Measurements from ENCODE around the gene PIK3R5. TPM values are rescaled to one million over a fixed set of nuclear protein-coding genes. Genes with fewer than 3 reads are reported as not detected.

PIK3R5 gene
- total and polyA plus RNA-seq, 7 donors: 0.20 to 2.9 (median 1.1) TPM

DNA sequence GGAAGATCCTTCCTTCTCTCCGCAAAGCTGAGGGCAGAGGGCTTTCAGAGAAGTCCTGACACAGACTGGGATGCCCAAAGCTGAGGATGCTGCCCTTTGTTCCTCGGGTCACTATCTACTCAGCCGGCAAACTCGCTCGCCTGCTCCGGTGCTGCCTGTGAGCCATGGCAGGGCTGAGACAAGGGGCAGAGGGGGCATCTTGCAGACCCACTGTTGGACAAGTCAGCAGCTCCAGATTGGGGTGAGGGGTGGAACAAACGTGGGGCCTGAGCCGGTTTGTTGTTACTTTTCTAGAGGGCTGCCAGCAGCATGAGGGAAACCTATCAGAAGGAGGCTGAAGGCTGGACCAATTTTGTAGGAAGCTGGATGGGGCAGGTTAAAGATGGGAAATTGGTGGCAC, 51.0 kb downstream of the PIK3R5 start:
- Histone ChIP-seq H3K36me3 (ENCODE audit: insufficient read depth in 1 of 2, low read depth in 1 of 2) (no peaks in the 10 kb centered on the region), H3K27ac (no peak overlapping the region), H3K9me3 (peaks cover 18% of the 10 kb centered on the region), H3K4me1 (no peaks in the 10 kb centered on the region), H3K27me3 (ENCODE audit: insufficient read depth in 3 of 3, low read length in 2 of 3) (peaks cover 0 to 6% (median 0%) of the 10 kb centered on the region in 3 donors), H3K4me3 (no peak overlapping the region)
- DNase-seq: no peak
- WGBS, 3 donors: 79 to 82% (median 79%) methylated on average over 8 of the region's 8 CpGs
- no peak for ATAC-seq
- intact Hi-C loops (cut with DNase I): no loop called here
- TF ChIP-seq, protein P1, sequence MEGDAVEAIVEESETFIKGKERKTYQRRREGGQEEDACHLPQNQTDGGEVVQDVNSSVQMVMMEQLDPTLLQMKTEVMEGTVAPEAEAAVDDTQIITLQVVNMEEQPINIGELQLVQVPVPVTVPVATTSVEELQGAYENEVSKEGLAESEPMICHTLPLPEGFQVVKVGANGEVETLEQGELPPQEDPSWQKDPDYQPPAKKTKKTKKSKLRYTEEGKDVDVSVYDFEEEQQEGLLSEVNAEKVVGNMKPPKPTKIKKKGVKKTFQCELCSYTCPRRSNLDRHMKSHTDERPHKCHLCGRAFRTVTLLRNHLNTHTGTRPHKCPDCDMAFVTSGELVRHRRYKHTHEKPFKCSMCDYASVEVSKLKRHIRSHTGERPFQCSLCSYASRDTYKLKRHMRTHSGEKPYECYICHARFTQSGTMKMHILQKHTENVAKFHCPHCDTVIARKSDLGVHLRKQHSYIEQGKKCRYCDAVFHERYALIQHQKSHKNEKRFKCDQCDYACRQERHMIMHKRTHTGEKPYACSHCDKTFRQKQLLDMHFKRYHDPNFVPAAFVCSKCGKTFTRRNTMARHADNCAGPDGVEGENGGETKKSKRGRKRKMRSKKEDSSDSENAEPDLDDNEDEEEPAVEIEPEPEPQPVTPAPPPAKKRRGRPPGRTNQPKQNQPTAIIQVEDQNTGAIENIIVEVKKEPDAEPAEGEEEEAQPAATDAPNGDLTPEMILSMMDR (IDR thresholded peaks at IDR 0.05): no peak

DNA sequence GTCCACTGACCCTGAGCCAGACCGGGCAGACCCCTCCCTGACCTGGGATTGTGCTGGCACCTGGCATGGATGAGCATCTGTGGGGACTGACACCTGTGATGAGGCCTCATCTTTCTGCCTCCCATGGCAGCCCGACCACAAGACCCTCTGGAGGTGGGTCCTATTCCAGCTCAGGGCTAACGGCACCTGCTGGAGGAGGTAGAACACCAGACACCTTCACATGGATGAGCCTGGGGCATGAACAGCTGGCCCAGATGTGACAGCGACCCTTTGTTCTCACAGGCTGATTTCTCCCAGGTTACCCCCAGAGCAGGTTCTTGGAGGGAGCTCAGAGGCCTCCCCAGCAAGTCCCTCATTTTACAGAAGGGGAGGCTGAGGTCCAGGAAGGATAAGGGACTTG, 51.6 kb downstream of the PIK3R5 start:
- 72 to 77% (median 74%) methylated on average over 4 of the region's 4 CpGs for WGBS, 3 donors
- Histone ChIP-seq H3K27me3 (ENCODE audit: insufficient read depth in 3 of 3, low read length in 2 of 3) (peaks cover 0 to 6% (median 0%) of the 10 kb centered on the region in 3 donors), H3K9me3 (peaks cover 18% of the 10 kb centered on the region)

DNA sequence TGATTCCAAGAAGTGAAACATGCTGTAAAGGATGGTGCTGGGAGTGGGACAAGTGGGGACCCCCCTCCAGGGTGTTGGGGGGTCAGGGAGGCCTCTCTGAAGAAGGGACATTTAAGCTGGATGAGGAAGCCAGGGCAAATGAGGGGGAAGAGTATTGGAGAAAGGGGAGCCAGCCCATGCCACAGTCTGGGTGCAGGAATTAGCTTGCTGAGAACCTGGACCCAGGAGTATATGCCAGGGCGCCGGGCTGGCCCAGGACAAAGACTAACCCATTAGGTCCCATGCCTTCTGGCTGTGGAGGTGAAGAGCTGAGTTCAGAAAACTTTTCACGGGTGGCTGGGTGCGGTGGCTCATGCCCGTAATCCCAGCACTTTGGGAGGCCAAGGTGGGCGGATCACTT, 52.4 kb downstream of the PIK3R5 start:
- no peak overlapping the region for H3K27ac ChIP-seq
- H3K4me1 ChIP-seq: no peaks in the 10 kb centered on the region
- DNase-seq: no peak
- H3K4me3 ChIP-seq: no peak overlapping the region
- peaks cover 11% of the 10 kb centered on the region for H3K9me3 ChIP-seq
- WGBS, 3 donors: 83 to 93% (median 85%) methylated on average over 6 of the region's 6 CpGs
- ATAC-seq: no peak
- intact Hi-C loops (cut with DNase I): no loop called here
- H3K27me3 ChIP-seq (ENCODE audit: insufficient read depth in 3 of 3, low read length in 2 of 3): peaks cover 0 to 6% (median 0%) of the 10 kb centered on the region in 3 donors
- TF ChIP-seq, protein P1 (IDR thresholded peaks at IDR 0.05): no peak
- no peaks in the 10 kb centered on the region for H3K36me3 ChIP-seq (ENCODE audit: insufficient read depth in 1 of 2, low read depth in 1 of 2)

More for the DNA sequence above, 51.6 kb downstream of the PIK3R5 start:
- TF ChIP-seq, protein P1 (IDR thresholded peaks at IDR 0.05): no peak
- H3K4me1 ChIP-seq: no peaks in the 10 kb centered on the region
- DNase-seq: no peak
- H3K4me3 ChIP-seq: no peak overlapping the region
- H3K36me3 ChIP-seq (ENCODE audit: insufficient read depth in 1 of 2, low read depth in 1 of 2): no peaks in the 10 kb centered on the region
- no peak for ATAC-seq
- intact Hi-C loops (cut with DNase I): no loop called here
- no peak overlapping the region for H3K27ac ChIP-seq

DNA sequence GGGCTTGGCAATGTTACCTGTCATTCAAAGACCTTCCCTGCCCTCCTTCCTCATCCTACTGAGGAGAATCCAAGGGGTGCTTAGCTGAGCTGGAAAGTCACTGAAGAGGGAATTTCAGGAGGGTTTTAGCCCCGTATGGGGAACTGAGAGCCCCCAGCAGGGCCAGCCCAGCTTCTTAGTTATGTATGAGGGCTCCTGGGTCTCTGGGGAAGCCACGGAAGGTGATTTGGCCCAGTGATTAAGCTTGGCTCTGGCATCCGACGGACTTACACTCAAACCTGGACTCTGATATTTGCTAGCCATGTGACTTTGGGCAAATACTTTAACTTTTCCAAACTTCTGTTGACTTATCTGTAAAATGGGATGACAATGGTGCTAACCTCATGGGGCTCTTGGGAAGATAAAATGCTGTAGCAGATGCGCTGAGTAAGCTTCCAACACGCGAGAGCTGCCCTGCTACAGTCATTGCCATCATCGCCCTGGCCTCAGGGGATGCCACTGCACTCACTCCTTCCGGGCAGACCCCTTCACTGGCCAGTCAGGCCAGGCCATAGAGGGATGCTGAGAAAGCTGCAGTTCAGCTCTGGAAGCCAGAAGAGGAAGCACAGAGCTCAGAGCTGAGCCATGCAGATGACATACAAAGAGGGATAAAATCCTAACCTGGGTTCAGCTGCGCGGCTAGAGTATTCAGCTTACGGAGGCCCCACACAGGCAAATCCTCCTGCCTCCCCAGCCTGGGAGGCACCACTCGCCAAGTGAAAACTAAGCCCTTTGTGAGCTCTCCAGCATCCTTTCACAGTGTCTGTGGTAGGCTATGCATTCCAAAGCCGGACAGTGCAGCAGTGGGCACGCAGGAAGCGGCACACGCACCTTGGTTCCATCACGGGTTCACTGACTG, 53.2 kb downstream of the PIK3R5 start:
- H3K27ac ChIP-seq: no peak overlapping the region
- 63 to 68% (median 67%) methylated on average over 18 of the region's 18 CpGs for WGBS, 3 donors
- intact Hi-C loops (cut with DNase I): no loop called here
- no peak overlapping the region for H3K4me3 ChIP-seq
- DNase-seq (no peak), ATAC-seq (no peak)
- TF ChIP-seq, protein P1 (IDR thresholded peaks at IDR 0.05): no peak
- H3K27me3 ChIP-seq (ENCODE audit: insufficient read depth in 3 of 3, low read length in 2 of 3): peaks cover 0 to 6% (median 0%) of the 10 kb centered on the region in 3 donors
- no peaks in the 10 kb centered on the region for H3K36me3 ChIP-seq (ENCODE audit: insufficient read depth in 1 of 2, low read depth in 1 of 2)
- H3K4me1 ChIP-seq: no peaks in the 10 kb centered on the region
- peaks cover 4% of the 10 kb centered on the region for H3K9me3 ChIP-seq

All from psoas muscle (tissue), 8 donors.